ENCODE data around the gene BATF3. TPM values are rescaled to one million over a fixed set of nuclear protein-coding genes. Genes with fewer than 3 reads are reported as not detected.
A peak's percentile ranks its signal among the peaks of the same experiment; 100 is the strongest.

Gene BATF3
- total RNA-seq, 4 donors from 2014 or later: 0.83 to 2.3 (median 0.91) TPM; not detected in 1

DNA sequence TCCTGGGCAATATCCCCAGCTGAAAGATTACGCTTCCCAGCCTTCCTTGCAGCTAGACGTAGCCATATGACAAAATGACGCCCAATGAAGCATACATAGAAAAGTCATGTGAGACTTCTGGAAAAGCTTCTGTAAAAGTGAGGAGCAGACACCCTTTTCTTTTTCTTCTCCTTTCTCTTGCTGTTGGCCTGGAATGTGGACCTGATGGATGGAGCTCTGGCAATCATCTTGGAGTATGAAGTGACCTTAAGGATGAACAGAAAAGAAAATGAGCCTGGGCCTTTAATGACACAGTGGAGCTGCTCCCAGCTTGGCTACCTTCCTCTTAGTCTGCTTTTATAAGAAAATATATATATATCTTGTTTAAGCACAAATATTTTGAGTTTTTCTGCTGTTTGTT lies 24.8 kb downstream of the BATF3 start:
- no peak for TF ChIP-seq POLR2A (IDR thresholded peaks at IDR 0.05)
- TF ChIP-seq, protein P1, sequence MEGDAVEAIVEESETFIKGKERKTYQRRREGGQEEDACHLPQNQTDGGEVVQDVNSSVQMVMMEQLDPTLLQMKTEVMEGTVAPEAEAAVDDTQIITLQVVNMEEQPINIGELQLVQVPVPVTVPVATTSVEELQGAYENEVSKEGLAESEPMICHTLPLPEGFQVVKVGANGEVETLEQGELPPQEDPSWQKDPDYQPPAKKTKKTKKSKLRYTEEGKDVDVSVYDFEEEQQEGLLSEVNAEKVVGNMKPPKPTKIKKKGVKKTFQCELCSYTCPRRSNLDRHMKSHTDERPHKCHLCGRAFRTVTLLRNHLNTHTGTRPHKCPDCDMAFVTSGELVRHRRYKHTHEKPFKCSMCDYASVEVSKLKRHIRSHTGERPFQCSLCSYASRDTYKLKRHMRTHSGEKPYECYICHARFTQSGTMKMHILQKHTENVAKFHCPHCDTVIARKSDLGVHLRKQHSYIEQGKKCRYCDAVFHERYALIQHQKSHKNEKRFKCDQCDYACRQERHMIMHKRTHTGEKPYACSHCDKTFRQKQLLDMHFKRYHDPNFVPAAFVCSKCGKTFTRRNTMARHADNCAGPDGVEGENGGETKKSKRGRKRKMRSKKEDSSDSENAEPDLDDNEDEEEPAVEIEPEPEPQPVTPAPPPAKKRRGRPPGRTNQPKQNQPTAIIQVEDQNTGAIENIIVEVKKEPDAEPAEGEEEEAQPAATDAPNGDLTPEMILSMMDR (IDR thresholded peaks at IDR 0.05): no peak
- Histone ChIP-seq H3K4me1 (peaks cover 0 to 7% (median 3%) of the 10 kb centered on the region in 3 donors), H3K27me3 (peaks cover 0 to 15% (median 0%) of the 10 kb centered on the region in 4 donors), H3K4me3 (no peak overlapping the region), H3K36me3 (no peaks in the 10 kb centered on the region), H3K27ac (no peak overlapping the region), H3K9me3 (no peaks in the 10 kb centered on the region)
- intact Hi-C loops (cut with DNase I): no loop called here
- no peak for DNase-seq
- WGBS, 2 donors: 93 to 94% methylated on average over 3 of the region's 3 CpGs

DNA sequence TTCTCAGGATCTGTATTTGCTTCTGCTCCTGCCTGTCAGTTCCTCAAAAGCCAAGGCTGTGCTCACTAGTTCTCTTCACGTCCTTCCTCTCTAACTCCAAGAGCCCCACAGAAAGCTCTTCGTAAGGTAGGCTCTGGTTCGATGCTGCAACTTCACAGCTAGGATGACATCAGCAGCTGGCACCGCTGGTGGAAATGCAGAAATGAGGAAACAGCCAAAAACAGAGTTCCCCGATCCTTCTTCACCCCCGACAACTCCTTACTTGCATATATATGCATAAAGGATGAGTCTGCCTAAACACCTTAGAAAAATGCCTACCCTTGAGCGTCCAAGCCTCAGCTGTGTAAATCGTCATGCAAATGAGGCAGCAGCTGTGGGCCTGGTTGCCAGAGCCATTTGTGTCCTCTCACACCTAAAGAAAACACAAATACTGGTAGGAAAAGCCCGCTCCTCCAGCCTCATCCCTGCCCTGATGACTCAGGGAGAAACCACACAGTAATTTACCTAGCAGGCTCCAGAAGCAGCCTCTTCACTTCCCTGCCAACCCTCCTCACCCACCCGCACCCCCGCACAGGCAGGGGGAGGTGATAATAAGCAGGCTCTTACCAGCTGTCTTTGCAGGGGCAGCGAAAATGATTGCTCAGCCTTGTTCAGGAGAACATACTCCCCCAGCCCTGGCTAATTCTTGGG lies 28.2 kb downstream of the BATF3 start:
- H3K4me3 ChIP-seq: peak overlapping the region in 1 of 4 donors; percentile 16
- no peak overlapping the region for H3K27ac ChIP-seq
- H3K27me3 ChIP-seq: peaks cover 0 to 17% (median 0%) of the 10 kb centered on the region in 4 donors
- peaks cover 7 to 33% (median 21%) of the 10 kb centered on the region in 3 donors for H3K4me1 ChIP-seq
- intact Hi-C loops (cut with DNase I): no loop called here
- H3K9me3 ChIP-seq: no peaks in the 10 kb centered on the region
- 31 to 41% methylated on average over 9 to 10 of the region's 12 CpGs for WGBS, 2 donors
- H3K36me3 ChIP-seq: no peaks in the 10 kb centered on the region
- TF ChIP-seq POLR2A (IDR thresholded peaks at IDR 0.05): no peak
- TF ChIP-seq, protein P1 (IDR thresholded peaks at IDR 0.05): no peak
- no peak for DNase-seq

- Histone ChIP-seq H3K27ac (no peak overlapping the region), H3K4me3 (no peak overlapping the region), H3K4me1 (peaks cover 7 to 36% (median 24%) of the 10 kb centered on the region in 3 donors), H3K27me3 (peaks cover 0 to 23% (median 0%) of the 10 kb centered on the region in 4 donors), H3K9me3 (no peaks in the 10 kb centered on the region), H3K36me3 (no peaks in the 10 kb centered on the region)
- DNase-seq: no peak
- intact Hi-C loops (cut with DNase I): no loop called here
- TF ChIP-seq, protein P1 (IDR thresholded peaks at IDR 0.05): no peak
These were observed 28.8 kb downstream of the BATF3 start for GRCh38 chr1:212670882-212671281.

DNA sequence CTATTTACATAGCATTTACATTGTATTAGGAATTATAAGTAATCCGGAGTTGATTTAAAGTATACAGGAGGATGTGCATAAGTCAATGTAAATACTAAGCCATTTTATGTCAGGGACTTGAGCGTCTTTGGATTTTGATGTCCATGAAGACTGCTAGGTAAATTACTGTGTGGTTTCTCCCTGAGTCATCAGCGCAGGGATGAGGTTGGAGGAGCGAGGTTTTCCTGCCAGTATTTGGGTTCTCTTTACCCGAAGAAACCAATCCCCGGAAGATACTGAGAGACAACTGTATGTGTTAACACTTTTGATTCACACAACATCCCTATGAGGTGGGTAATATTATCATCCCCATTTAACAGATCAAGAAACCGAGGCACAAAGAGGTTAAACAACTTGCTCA lies 29.3 kb downstream of the BATF3 start:
- DNase-seq: no peak
- Histone ChIP-seq H3K4me3 (no peak overlapping the region), H3K36me3 (no peaks in the 10 kb centered on the region), H3K9me3 (no peaks in the 10 kb centered on the region), H3K27me3 (peaks cover 0 to 25% (median 0%) of the 10 kb centered on the region in 4 donors), H3K4me1 (peaks cover 7 to 42% (median 24%) of the 10 kb centered on the region in 3 donors), H3K27ac (no peak overlapping the region)
- TF ChIP-seq, protein P1 (IDR thresholded peaks at IDR 0.05): no peak
- TF ChIP-seq POLR2A (IDR thresholded peaks at IDR 0.05): no peak
- whole genome bisulfite sequencing, 2 donors: 84 to 88% methylated on average over 7 of the region's 7 CpGs
- intact Hi-C loops (cut with DNase I): no loop called here

DNA sequence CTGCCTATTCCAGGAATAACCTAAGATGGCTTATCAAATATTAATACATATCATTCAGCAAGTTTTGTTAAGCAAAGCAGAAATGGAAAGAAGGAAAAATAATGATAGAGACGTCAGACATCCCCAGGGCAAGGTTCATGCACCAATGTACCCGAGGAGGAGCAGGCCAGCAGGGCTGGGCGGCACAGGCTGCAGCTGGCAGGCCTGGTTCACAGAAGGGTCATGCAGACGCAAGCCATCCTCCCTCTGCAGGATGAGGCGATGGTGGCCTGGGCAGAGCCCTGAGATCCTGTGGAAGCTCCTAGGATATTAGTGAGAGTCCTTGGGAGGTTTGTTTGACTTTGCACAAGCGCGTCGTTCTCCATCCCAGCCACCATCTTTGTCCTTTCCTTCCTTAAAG lies 30.0 kb downstream of the BATF3 start:
- intact Hi-C loops (cut with DNase I): loop anchor here (10.0 kb wide), 1 partner anchor 95 kb away; no protein-coding TSS in a partner anchor
- Histone ChIP-seq H3K27ac (no peak overlapping the region), H3K4me3 (no peak overlapping the region), H3K36me3 (no peaks in the 10 kb centered on the region), H3K9me3 (no peaks in the 10 kb centered on the region), H3K27me3 (peaks cover 0 to 25% (median 0%) of the 10 kb centered on the region in 4 donors), H3K4me1 (peaks cover 7 to 47% (median 24%) of the 10 kb centered on the region in 3 donors)
- 80 to 89% methylated on average over 7 to 8 of the region's 8 CpGs for WGBS, 2 donors
- TF ChIP-seq POLR2A (IDR thresholded peaks at IDR 0.05): no peak
- TF ChIP-seq, protein P1 (IDR thresholded peaks at IDR 0.05): no peak
- DNase-seq: no peak
